SK-N-MC (cell line): ENCODE results near the gene NCKAP5.

Source experiments
- DNase-seq: peaks from one replicate; pipeline ENCODE4 v3.0.0-alpha.2; 2011; ENCODE audit warnings: low read depth, low spot score
- H3K27ac ChIP-seq: fragments of 200-600 bp; sonication (generic); 2 replicates; pipeline ENCODE4 v1.5.1; 2016; ENCODE audit warnings: mixed run types
- H3K36me3 ChIP-seq: fragments of 200-600 bp; sonication (generic); 2 replicates; pipeline ENCODE4 v1.6.1; 2017; ENCODE audit warnings: antibody characterized with exemption, low read length, mixed read lengths; ENCODE audit not compliant: insufficient read depth
- H3K4me3 ChIP-seq: fragments of 200-600 bp; sonication (generic); 2 replicates; pipeline ENCODE4 v1.5.1; 2016
- H3K9ac ChIP-seq: fragments of 200-600 bp; sonication (generic); 2 replicates; pipeline ENCODE4 v1.8.0; 2017; ENCODE audit warnings: mixed run types, mixed read lengths; ENCODE audit not compliant: insufficient read length
- H3K9me3 ChIP-seq: fragments of 200-600 bp; sonication (generic); 2 replicates; pipeline ENCODE4 v1.6.1; 2017; ENCODE audit warnings: low read depth, mild to moderate bottlenecking, antibody characterized with exemption, low read length, moderate library complexity, mixed read lengths
- EZH2 ChIP-seq: fragments of 200-600 bp; sonication (generic); IDR thresholded peaks from one replicate; pipeline ENCODE4 v1.6.1; 2017; ENCODE audit warnings: antibody characterized with exemption
- FOXP2 ChIP-seq: optimal IDR thresholded peaks from 2 replicates; pipeline ENCODE3; 2011; ENCODE audit warnings: mild to moderate bottlenecking, moderate library complexity; ENCODE audit not compliant: insufficient read depth; ENCODE audit errors: extremely low read length, control extremely low read depth
- POLR2AphosphoS5 ChIP-seq: IDR thresholded peaks from 2 replicates; pipeline ENCODE4 v1.6.1; 2012; ENCODE audit warnings: mild to moderate bottlenecking, low read depth, low read length, borderline replicate concordance

NCKAP5 gene

DNA sequence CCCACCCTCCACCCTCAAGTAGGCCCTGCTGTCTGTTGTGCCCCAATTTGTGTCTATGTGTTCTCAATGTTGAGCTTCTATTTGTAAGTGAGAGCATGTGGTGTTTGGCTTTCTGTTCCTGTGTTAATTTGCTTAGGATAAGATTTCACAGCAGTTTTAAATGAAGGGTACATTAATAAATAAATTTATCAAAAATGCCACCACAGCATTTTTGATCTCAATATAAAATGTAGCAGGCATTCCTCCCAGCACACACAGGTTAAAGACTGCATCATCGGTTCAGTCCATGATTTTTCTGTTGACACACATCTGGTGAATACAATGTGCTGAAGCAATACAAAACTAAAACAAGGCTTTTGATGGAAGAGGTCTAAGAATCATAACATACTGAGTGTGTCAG, 486.2 kb downstream of the NCKAP5 start:
- no peak for DNase-seq
- TF ChIP-seq POLR2AphosphoS5 (no peak), EZH2 (no peak), FOXP2 (no peak)
- Histone ChIP-seq H3K36me3 (no peaks in the 10 kb centered on the region), H3K9ac (no peak overlapping the region), H3K9me3 (no peaks in the 10 kb centered on the region), H3K27ac (no peak overlapping the region), H3K4me3 (no peak overlapping the region)

DNA sequence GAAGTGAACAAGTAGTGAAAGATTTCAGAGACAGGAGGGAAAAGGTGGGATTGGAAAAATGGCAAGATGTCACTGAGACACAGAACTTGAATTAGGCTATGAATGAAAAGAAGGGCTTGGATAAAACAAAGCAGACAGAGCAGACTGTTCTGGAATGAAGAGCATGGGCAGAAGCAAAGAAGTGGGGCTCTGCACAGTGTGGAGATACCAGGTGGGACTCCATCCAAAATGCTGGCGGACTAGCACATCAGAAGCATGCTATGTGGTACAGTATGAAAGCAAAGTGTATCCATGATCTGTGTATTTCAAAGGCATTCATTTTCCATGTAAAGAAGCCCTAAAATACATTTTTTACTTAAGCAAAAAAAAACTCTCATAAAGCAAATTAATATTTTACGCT, 487.4 kb downstream of the NCKAP5 start:
- TF ChIP-seq POLR2AphosphoS5 (no peak), EZH2 (no peak), FOXP2 (no peak)
- H3K27ac ChIP-seq = no peak overlapping the region
- no peaks in the 10 kb centered on the region for H3K36me3 ChIP-seq
- H3K9ac ChIP-seq = no peak overlapping the region
- H3K4me3 ChIP-seq = no peak overlapping the region
- no peaks in the 10 kb centered on the region for H3K9me3 ChIP-seq
- no peak for DNase-seq

DNA sequence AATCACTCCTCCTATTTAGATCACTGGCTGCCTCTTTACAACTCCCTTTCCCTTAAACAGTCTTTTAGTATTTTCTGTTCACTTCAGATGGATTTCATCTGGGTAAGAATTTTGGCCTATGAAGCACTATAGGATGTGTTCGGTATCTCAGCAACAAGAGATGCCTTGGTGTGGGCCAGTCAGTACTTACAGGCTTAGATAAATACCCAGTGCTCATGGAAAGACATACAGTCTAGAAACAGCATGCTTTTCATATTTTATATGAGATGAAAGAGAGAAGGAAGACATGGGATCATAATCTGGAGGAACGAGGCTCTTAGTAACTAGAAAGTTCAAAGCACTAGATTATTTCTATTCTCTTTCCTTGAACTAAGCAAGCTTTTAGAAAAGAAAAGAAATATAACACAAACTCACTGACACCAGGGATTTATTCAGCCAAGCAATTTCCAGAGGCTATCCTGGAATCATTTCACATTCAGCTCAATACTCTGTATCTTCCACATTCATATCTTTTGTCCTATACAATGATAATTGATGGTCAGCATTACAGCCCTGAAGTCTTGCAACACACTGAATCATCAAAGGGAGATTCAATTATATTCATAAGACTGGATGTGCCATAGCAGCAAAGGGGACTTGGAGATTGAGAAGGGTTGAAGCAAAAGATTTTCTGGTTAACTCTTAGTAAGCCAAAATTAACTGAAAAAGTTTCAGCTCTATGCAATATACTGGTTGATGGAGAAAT, 489.4 kb downstream of the NCKAP5 start:
- H3K27ac ChIP-seq = no peak overlapping the region
- no peaks in the 10 kb centered on the region for H3K36me3 ChIP-seq
- no peak overlapping the region for H3K9ac ChIP-seq
- no peaks in the 10 kb centered on the region for H3K9me3 ChIP-seq
- TF ChIP-seq POLR2AphosphoS5 (no peak), FOXP2 (no peak), EZH2 (no peak)
- H3K4me3 ChIP-seq = no peak overlapping the region
- no peak for DNase-seq

DNA sequence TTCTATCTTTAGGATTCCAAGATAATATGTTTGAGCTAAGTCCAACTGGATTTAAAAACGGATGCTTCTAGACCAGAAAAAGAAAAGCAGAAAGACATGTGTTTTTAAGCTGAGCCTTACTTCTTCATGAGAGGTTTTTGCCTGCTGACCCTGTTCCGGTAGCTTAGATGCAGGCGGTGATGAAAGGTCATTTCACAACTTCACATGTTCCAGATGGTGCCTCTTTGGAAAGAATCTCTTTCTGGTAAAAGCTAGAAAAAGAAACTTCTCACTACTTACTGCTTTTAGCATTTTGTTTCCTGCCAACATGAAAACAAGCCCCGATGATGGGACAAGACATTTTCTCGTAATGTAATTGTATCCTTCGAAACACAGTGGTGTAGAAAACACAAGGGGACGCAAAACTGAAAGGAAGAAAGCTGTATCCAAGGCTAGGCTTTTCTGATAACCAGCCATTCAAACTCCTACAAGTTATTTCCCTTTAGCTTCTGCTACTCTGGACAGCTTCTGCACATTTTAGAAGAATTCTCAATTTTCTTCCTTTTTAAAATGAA, 490.9 kb downstream of the NCKAP5 start:
- DNase-seq = no peak
- TF ChIP-seq POLR2AphosphoS5 (no peak), EZH2 (no peak), FOXP2 (no peak)
- Histone ChIP-seq H3K27ac (no peak overlapping the region), H3K36me3 (no peaks in the 10 kb centered on the region), H3K9me3 (no peaks in the 10 kb centered on the region), H3K4me3 (no peak overlapping the region), H3K9ac (no peak overlapping the region)

DNA sequence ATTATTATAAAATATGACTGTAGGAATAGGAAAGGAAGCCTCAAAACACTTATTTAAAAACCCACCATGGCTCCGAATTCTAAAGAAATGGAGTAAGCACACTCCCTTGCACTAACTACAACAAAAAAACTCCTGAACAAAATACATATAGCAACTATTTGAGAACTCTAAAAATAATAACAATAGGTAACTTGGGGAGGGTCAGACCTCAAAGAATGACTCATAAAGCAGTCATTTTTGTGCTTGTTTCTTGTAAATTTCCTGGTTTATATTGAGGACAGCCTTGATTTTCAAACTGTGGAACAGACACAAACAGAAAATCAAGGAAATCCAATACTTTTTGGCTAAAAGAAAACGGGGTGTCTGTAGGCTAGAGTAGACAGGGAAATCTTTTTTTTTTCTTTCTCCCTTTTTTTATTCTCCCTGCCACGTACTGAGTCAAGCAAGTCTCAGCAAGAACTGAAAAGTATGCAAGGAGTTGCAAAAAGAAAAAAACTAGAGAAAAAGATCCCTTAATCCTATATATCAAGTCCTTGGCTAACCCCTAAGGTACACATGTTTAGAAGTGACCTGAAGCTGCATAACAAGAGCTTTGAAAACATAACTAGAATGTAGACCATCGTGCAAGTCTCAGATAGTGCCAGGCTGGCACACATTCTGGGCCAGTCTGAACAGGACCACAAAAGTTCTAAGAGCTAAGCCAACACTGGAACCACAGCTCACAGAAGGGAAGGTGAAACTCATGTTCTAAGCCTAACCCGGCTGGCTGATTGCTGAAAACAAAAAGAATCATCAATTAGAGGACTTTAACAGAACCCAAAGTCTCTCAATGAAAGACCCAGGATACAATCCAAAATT, 495.2 kb downstream of the NCKAP5 start:
- Histone ChIP-seq H3K4me3 (no peak overlapping the region), H3K36me3 (no peaks in the 10 kb centered on the region), H3K9ac (no peak overlapping the region), H3K9me3 (no peaks in the 10 kb centered on the region), H3K27ac (no peak overlapping the region)
- TF ChIP-seq POLR2AphosphoS5 (no peak), FOXP2 (no peak), EZH2 (no peak)
- no peak for DNase-seq

DNA sequence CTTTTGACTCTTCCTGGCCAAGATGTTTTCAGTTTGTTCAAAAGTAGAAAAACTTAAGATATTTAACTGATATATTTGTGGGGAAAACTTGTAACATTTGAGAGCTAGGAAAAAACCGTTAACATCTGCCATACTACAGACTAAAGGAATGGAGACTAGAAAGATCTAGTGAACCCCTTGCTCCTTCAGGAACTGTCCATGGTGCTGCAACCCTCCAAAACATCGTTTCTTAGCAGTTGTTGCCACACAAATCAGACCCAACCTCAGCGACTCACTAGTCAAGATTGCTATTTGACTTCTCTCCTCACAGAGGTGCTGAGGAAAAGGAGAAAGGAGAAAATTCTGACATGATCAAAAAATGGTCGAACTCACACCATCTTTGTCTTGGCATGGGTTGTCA, 504.5 kb downstream of the NCKAP5 start:
- Histone ChIP-seq H3K36me3 (no peaks in the 10 kb centered on the region), H3K27ac (no peak overlapping the region), H3K4me3 (no peak overlapping the region), H3K9ac (no peak overlapping the region), H3K9me3 (no peaks in the 10 kb centered on the region)
- peak; percentile 40 for DNase-seq
- TF ChIP-seq FOXP2 (no peak), POLR2AphosphoS5 (no peak), EZH2 (no peak)

DNA sequence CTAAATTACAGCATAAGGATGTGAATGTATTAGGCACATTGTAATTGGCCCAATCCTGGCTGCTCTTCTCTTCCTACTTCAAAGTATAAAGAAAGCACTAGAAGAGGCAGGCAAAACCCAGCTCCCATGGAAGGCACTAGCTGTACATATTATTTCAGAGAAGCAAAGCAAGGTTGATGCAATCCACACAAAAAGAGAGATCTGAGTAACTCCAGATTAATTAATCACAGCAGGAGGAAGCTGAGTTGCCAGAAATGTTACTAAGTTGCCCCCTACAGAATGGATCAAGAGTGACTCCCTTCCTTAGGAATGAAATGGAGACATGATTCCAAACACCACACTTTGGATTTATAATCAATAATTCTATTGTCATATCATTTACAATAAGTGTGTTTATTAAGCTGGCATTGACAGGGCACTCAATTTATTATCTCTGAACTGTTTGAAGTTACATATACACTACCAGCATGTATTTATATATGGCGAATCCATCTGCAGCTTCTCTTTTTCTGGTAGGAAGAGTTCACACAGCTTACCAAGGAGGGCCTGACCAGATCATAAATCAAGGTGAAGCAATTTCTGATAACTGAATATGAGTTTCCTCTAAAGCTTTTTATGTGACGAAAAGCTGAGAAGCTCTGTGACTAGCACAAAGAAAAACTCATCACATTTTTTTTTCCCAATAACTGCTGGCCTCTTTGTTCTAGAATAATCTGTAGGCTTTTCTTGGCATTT, 505.2 kb downstream of the NCKAP5 start:
- no peak for TF ChIP-seq FOXP2
- no peak for TF ChIP-seq POLR2AphosphoS5
- no peak for TF ChIP-seq EZH2
- Histone ChIP-seq H3K36me3 (no peaks in the 10 kb centered on the region), H3K9ac (no peak overlapping the region), H3K9me3 (no peaks in the 10 kb centered on the region), H3K27ac (no peak overlapping the region), H3K4me3 (no peak overlapping the region)
- DNase-seq = no peak
